GM13976 (cell line): ENCODE data around the gene P2RX5.

Experiments
- DNase-seq: peaks from one replicate; pipeline ENCODE4 v3.0.0; 2012; ENCODE audit warnings: low spot score
- CTCF ChIP-seq: IDR thresholded peaks from 2 replicates; pipeline ENCODE4 v1.5.1; 2012; ENCODE audit warnings: borderline replicate concordance, mild to moderate bottlenecking; ENCODE audit not compliant: insufficient read depth; ENCODE audit errors: extremely low read depth, missing control alignments, control extremely low read depth
- in situ Hi-C: fragments of 300-500 bp; cut with MboI; formaldehyde crosslinking; loops from one replicate; pipeline ENCODE4 v1.12.0; 2022; ENCODE audit warnings: low sequenced_read_pairs, mixed read lengths, inconsistent platforms; ENCODE audit not compliant: unreplicated experiment

P2RX5 gene

GRCh38 chr17:3627769-3628167 is 68.2 kb downstream of the P2RX5 start:
- TF ChIP-seq CTCF: no peak
- in situ Hi-C loops: loop anchor here (25.0 kb wide), 1 partner anchor 590 kb away; no protein-coding TSS in a partner anchor
- no peak for DNase-seq

- no peak for TF ChIP-seq CTCF
- DNase-seq: no peak
- in situ Hi-C loops: loop anchor here (25.0 kb wide), 1 partner anchor 590 kb away; no protein-coding TSS in a partner anchor
These were observed 68.9 kb downstream of the P2RX5 start for GRCh38 chr17:3626831-3627768.
